Ovary (tissue), 9 donors: ENCODE data around the gene UBR4. TPM values are rescaled to one million over a fixed set of nuclear protein-coding genes. Genes with fewer than 3 reads are reported as not detected.

Experiments used
- DNase-seq, 5 donors: peaks; one replicate each; pipeline ENCODE4 v3.0.0-alpha.2; 2019 to 2020
- H3K27ac ChIP-seq, 2 donors: fragments of 200-600 bp; one replicate each; pipeline versions ENCODE4 v1.5.1 to v1.8.0; 2019 to 2022
- H3K27me3 ChIP-seq: fragments of 200-600 bp; one replicate; pipeline ENCODE4 v1.8.0; 2022
- H3K36me3 ChIP-seq: fragments of 200-600 bp; sonication (generic); one replicate; pipeline ENCODE4 v1.5.1; 2019
- H3K4me1 ChIP-seq: one replicate; pipeline ENCODE4 v1.8.1; 2013; ENCODE audit warnings: mild to moderate bottlenecking, moderate library complexity; ENCODE audit not compliant: insufficient read depth
- H3K4me3 ChIP-seq: fragments of 200-600 bp; sonication (generic); one replicate; pipeline ENCODE4 v1.5.1; 2017
- H3K9me3 ChIP-seq, 2 donors: fragments of 200-600 bp in 1 of 2; sonication (generic) in 1 of 2; one replicate each; pipeline versions ENCODE4 v1.5.1 to v1.8.1; 2013 to 2019; ENCODE audit warnings: mild to moderate bottlenecking in 1 of 2, moderate library complexity in 1 of 2
- EP300 ChIP-seq: sonication (generic); formaldehyde crosslinking; IDR thresholded peaks from one replicate; pipeline ENCODE4 v1.6.1; 2017; ENCODE audit warnings: antibody characterized with exemption
- POLR2A ChIP-seq: fragments of 450-650 bp; IDR thresholded peaks from one replicate; pipeline ENCODE4 v1.6.1; 2017; ENCODE audit warnings: antibody characterized with exemption, mild to moderate bottlenecking, moderate library complexity
- WGBS, 3 donors: extraction: QIAGEN DNeasy Blood & Tissue Kit in 1 of 3; methylation state at CpG; one replicate each; pipeline versions ENCODE4 v1.1.5 to v1.1.7; 2013 to 2017; 5-methylcytosine and 5-hydroxymethylcytosine counted together
- intact Hi-C, 4 donors: fragments of 100-400 bp; cut with DNase I; formaldehyde crosslinking; loops; one replicate each; pipeline versions ENCODE4 v1.11.0 to v1.15.1; 2022 to 2023
- polyA plus RNA-seq, 2 donors: library from polyadenylated mRNA; stranded (reverse); fragments of 200-250 nt in 1 of 2; fragments of 350-450 nt in 1 of 2; fragmentation: Illumina TruSeq in 1 of 2; extraction: RNeasy Lipid Tissue Mini Kit (QIAGEN cat#74804) in 1 of 2; gene quantifications; one replicate each; pipeline ENCODE4 v1.2.3, GENCODE V29; 2013 to 2014
- total RNA-seq, 7 donors: library from RNA; depleted of rRNA in 2 of 7; stranded (reverse); fragments of >200 nt in 2 of 7; fragmentation: NEBNext Ultra II Directional in 3 of 7; extraction: Animal tissue kit (Norgen Biotek cat#: 25700) in 3 of 7; gene quantifications; one replicate each; pipeline versions ENCODE4 v1.1.0 to v1.2.4, GENCODE V29; 2016 to 2023
- TF ChIP-seq, protein P1 (sequence below), 3 donors: fragments of 450-650 bp in 2 of 3; fragments of 200-600 bp in 1 of 3; IDR thresholded peaks; one replicate each; pipeline versions ENCODE4 v1.5.1 to v1.8.0; 2016 to 2022; ENCODE audit warnings: antibody characterized with exemption in 3 of 3, mild to moderate bottlenecking in 1 of 3
- donor health status: DM: no; HTN: no; CAD: no; lungs with moderate emphysema.
- donor health status: DM: no; HTN: no; CAD: no.
- donor health status: Bipolar disorder and iron deficiency.
- donor health status: DM: yes; HTN: yes; CAD: no.
- donor health status: DM: no; HTN: no; CAD: no.
- donor health status: DM: yes; HTN: yes; CAD: no.

UBR4 gene
- total and polyA plus RNA-seq, 9 donors: 78.7 to 139 (median 118) TPM

DNA sequence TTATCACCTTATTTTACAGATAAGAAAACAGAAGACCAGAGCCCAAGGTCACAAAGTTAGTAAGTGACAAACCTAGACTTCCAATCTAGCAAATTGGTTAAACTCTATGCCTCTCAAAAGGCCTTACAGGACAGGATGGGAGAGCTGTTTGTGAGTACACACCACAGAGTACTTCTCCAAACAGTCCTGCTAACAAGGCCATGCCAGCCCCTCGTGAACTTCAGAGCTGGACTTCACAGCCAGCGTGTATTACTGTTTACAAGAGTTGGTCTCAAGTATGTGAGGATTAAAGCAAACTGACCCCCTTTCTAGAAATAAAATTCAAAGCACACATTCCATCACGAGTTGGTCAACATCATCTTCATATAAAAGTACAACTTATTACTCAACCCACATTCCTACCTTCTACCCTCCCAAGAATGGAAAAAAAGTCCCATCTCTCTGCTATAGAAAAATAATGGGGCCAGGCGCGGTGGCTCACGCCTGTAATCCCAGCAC, 19.8 kb upstream of the UBR4 start:
- no peak for DNase-seq
- Histone ChIP-seq H3K27ac (no peak overlapping the region), H3K36me3 (no peaks in the 10 kb centered on the region), H3K9me3 (no peaks in the 10 kb centered on the region), H3K27me3 (no peaks in the 10 kb centered on the region), H3K4me1 (peaks cover 19% of the 10 kb centered on the region), H3K4me3 (no peak overlapping the region)
- intact Hi-C loops: loop anchor here in 2 of 4 donors (10.0 kb wide), 2 partner anchors 45 to 325 kb away; partner anchors contain the start of gene ALDH4A1 (in 1 of the 2)
- 56 to 66% (median 61%) methylated on average over 6 of the region's 6 CpGs for WGBS, 3 donors
- TF ChIP-seq, protein P1, sequence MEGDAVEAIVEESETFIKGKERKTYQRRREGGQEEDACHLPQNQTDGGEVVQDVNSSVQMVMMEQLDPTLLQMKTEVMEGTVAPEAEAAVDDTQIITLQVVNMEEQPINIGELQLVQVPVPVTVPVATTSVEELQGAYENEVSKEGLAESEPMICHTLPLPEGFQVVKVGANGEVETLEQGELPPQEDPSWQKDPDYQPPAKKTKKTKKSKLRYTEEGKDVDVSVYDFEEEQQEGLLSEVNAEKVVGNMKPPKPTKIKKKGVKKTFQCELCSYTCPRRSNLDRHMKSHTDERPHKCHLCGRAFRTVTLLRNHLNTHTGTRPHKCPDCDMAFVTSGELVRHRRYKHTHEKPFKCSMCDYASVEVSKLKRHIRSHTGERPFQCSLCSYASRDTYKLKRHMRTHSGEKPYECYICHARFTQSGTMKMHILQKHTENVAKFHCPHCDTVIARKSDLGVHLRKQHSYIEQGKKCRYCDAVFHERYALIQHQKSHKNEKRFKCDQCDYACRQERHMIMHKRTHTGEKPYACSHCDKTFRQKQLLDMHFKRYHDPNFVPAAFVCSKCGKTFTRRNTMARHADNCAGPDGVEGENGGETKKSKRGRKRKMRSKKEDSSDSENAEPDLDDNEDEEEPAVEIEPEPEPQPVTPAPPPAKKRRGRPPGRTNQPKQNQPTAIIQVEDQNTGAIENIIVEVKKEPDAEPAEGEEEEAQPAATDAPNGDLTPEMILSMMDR (IDR thresholded peaks at IDR 0.05): no peak
- TF ChIP-seq POLR2A (no peak), EP300 (no peak)

DNA sequence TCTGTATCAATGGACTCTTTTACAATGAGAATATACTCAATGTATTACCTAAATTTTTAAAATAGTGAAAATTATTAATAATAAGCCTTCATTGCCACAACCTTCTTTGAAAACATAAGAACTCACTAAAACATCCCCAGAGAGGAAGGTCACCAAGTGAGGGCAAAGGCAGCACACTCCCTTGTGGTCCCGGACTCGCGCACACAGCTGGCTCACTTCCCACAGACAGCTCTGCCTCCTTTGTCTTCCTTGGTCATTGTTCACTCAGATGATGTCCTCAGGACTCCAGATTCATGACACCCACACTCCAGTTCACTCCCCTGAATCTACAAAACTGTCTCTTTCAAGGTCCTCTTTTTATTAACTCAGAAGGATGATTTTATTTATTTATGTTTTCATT, 19.2 kb upstream of the UBR4 start:
- TF ChIP-seq EP300: no peak
- TF ChIP-seq, protein P1 (IDR thresholded peaks at IDR 0.05): no peak
- no peak for TF ChIP-seq POLR2A
- H3K27ac ChIP-seq: no peak overlapping the region
- intact Hi-C loops: no loop called here
- no peaks in the 10 kb centered on the region for H3K9me3 ChIP-seq
- H3K4me1 ChIP-seq: peaks cover 19% of the 10 kb centered on the region
- WGBS, 3 donors: 29 to 43% (median 37%) methylated on average over 3 of the region's 3 CpGs
- H3K27me3 ChIP-seq: no peaks in the 10 kb centered on the region
- DNase-seq: no peak
- no peak overlapping the region for H3K4me3 ChIP-seq
- no peaks in the 10 kb centered on the region for H3K36me3 ChIP-seq

DNA sequence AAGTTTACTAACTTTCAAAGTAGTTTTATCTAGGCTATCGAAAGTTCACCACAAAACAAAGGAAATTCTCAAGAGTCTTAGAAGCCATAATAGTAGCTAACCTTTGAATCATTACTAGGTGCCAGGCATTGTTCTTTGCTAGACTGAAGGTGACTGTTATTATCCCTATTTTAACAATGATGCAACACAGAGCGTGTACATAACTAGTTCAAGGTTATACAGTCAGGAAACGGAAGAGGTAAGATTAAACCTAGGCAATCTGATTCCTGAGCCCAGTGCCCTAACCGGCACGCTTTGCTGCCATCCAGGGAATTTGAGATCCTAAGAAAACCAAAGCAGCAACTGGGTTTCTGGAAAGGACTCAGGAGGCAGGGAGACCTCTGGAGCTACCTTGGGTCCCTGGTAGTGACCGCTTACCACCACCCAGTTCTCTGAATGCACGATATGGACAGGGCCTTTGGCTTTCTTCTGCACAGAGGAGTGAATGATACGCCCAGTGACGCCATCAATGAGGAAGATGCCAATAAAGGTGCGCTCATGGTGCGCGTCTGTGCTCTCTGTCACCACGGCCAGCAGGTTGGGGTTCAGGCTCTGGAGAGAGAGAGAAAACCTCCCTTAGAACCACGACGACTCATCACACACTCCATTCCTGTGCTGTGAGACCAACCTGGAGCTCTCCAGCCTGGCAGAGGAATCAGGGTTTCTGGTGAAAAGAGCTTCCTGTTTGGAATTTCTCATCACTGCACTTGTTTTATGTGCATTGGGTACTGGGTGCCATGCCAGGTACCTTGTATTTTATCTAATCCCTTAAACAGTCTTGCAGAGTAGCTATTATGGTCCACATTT, 13.1 kb upstream of the UBR4 start:
- no peaks in the 10 kb centered on the region for H3K36me3 ChIP-seq
- H3K27ac ChIP-seq: no peak overlapping the region
- DNase-seq: no peak

DNA sequence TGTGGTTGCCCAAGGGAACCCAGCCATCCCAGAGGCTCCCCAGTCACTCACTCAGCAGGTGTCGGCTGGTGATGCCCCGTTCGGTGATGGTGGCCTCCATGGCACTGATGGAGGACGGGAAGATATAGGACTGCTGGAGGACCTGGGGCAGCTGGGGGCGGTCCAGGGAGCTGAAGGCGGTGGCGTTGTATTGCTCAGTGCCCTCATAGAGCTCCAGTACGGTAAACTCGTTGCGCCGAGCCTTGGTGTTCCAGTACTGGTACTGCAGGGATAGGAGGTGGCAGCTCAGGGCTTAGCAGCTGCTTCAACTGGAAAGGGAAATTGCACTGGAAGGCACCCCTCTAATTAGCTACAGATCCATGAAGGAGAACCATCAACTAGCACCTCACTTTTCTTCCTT, 12.5 kb upstream of the UBR4 start:
- Histone ChIP-seq H3K27ac (no peak overlapping the region), H3K4me3 (no peak overlapping the region), H3K36me3 (no peaks in the 10 kb centered on the region), H3K4me1 (no peaks in the 10 kb centered on the region), H3K27me3 (no peaks in the 10 kb centered on the region), H3K9me3 (no peaks in the 10 kb centered on the region)
- no peak for DNase-seq
- TF ChIP-seq EP300: no peak
- no peak for TF ChIP-seq POLR2A
- TF ChIP-seq, protein P1 (IDR thresholded peaks at IDR 0.05): no peak
- intact Hi-C loops: no loop called here
- 91 to 98% (median 95%) methylated on average over 11 of the region's 11 CpGs for WGBS, 3 donors

More for the DNA sequence above, 13.1 kb upstream of the UBR4 start:
- Histone ChIP-seq H3K9me3 (no peaks in the 10 kb centered on the region), H3K4me1 (no peaks in the 10 kb centered on the region), H3K4me3 (no peak overlapping the region), H3K27me3 (no peaks in the 10 kb centered on the region)
- TF ChIP-seq, protein P1 (IDR thresholded peaks at IDR 0.05): no peak
- TF ChIP-seq POLR2A (no peak), EP300 (no peak)
- WGBS, 3 donors: 84% methylated on average over 15 of the region's 15 CpGs
- intact Hi-C loops: no loop called here
